Suppressor macrophage treated with lipopolysaccharide for 1 hour (primary cell): ENCODE data around the gene GRIK4.
"Not testable (repeated sequence)": the region's sequence is repeated elsewhere in the genome, so short reads cannot be mapped to it uniquely, and the experiment has no call there.

Experiments used
- DNase-seq, 3 donors: peaks; one replicate each; pipeline ENCODE4 v3.0.0-alpha.2; 2020 to 2022

GRIK4 gene

GRCh38 chr11:120608760-120609211 lies 97.2 kb downstream of the GRIK4 start:
- no peak for DNase-seq

DNA sequence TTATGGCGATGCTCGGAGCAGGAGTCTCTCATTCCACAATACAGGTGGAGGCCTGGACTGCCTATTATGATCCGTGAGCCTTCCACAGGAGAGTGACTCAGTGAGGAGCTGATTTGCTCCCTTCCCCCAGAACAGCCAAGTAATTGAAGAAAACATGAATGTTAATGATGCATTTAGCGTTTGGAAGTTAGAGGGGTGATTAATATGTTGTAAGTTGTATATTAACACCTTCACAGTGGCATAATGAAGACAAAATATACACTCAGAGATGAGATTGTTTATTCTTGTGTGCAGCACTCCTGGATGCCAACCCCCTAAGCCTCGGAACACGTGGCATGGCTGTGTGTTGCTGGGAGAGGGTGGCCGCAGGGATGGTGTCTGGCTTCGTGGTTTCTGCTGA lies 98.6 kb downstream of the GRIK4 start:
- DNase-seq, result no peak

GRCh38 chr11:120611581-120611980 lies 100.0 kb downstream of the GRIK4 start:
- no peak for DNase-seq

DNA sequence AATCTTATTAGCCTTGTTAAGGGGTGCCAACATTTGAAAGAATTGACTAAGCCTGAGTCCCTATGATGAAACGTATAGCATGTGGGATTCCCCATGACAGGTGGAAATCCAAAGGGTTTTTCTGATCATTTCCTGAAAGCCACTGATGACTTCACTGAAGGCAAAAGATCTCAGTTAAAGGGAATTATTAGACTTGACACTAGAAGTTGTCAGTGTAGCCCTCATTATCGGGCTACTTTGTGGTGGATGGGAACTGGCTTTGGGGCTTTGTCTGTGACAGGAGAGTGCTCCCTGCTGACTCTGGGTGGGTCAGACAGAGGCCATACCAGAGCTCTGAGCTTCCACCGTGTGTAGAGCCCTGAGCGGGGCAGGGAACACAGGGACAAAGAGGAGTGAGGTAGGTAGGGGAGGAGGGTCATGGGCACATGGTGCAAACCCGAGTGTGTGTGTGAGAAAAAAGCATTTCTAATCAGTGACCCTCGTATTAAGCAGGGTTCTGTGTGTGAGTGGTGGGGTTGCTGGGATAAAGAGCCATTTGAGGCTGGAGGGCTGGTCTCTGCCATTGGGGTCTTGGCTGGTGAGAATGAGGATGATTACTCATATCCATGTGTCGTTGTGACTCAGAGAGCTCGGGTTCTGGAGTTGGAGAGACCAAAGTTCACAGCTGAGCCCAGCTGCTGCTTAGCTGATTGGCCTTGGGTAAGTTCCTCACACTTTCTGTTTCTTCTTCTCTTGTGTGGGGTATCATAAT lies 101.1 kb downstream of the GRIK4 start:
- DNase-seq, result peak; percentile 72 to 88 (median 76)

DNA sequence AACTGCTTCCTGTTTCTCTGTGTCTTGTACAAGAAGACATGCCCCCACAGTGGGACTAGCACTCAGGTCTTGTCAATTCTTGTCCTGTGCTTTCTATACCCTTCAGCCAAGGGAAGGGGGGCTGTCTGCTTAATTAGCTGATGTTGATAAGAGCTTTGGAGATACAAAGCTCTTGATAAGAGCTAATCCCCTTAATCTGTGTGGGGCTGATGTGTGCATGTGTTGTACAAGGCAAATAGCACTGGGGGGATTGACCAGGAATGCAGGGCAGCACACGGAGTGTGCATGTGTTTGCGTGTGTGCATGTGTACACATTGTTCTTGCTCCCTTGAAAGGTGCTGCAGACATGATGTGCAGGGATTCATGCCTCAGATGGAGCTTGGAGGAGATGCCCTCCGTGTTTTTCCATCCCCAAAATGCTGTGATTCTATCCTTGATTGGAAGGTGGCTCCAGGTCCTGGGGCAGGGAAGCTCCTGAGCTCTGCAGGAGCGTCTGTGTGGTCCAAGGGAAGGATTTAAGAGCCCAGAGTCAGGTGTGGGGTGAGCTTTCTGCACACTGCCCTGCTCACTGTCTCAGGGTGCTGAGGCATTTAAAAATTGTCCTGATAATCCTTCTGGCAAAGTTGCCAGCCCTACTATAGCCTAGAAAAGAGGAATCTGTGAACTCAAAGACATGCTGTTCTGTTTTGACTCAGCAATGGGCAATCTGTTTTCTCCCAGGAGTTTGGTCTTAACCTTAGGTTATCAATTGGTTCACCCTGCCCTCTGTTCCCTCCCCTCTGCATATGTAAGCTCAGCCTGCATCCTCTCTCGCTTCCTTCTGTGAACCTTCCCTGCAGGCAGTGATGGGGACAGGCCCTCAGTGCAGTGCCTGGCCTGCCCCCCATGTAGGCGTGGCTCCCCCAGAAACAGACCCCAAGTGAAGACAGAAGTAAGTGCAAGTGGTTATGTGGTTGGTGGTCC lies 102.0 kb downstream of the GRIK4 start:
- no peak for DNase-seq

DNA sequence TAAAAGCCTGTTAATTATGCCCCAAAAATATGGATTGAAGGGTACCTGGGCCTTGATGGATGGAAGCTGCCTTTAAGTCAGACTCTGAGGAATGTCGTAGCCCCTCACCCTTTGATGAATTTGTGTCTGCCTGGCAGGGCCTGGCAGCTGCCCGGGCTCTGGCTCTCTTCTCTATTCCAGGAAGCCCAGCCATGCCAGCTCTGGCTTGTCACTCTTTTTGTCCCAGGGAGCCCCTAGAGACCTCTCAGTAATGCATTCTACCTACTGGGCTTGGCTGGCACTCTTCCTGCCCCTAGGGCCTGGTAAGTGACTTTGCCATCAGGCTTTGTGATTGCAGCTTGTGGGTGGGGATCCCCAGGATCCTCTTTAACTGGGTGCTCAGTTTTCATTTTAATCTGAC lies 103.8 kb downstream of the GRIK4 start:
- no peak for DNase-seq

DNA sequence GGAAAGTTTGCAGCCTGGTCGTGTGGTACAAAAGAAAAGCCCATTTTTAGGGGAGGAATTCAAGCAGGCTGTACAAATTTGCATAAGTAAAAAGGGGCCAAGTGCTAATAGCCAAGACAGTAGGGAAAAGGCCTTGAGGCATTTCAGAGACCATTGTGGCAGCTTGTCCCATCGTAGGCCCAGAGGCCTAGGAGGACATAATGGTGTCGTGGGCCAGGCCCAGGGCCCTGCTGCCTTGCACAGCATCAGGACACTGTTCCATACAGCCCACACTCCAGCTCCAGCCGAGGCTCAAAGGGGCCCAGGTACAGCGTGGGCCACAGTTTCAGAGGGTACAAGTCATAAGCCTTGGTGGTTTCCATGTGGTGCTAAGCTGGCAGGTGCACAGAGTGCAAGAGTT lies 106.9 kb downstream of the GRIK4 start:
- no peak for DNase-seq

- peak; percentile 48 to 50 (median 49) for DNase-seq
Measured at GRCh38 chr11:120622189-120622875, 110.8 kb downstream of the GRIK4 start.

GRCh38 chr11:120624992-120625391 lies 113.4 kb downstream of the GRIK4 start:
- not testable (repeated sequence) for DNase-seq

DNA sequence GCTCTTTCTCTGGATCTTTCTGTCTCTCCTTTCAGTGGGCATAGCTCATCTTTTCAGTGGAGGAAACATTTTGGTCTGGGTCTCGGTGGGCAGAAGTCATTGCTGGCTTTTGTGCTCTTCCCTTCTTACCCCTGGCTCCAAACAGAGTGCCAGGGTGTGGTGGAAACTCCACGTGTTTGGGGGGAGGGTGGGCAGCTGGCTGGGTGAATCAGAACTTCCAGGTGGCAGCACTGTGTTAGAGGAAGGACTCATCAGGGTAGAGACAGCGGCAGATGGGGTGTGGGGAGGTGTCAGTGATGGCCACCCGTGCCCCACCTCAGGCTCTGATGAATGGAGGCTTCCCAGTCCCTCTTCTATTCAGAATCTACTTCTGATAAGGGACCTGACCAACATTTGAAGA lies 114.0 kb downstream of the GRIK4 start:
- no peak for DNase-seq

GRCh38 chr11:120626791-120627190 lies 115.2 kb downstream of the GRIK4 start:
- no peak for DNase-seq

GRCh38 chr11:120627327-120628163 lies 116.0 kb downstream of the GRIK4 start:
- DNase-seq, result no peak

DNA sequence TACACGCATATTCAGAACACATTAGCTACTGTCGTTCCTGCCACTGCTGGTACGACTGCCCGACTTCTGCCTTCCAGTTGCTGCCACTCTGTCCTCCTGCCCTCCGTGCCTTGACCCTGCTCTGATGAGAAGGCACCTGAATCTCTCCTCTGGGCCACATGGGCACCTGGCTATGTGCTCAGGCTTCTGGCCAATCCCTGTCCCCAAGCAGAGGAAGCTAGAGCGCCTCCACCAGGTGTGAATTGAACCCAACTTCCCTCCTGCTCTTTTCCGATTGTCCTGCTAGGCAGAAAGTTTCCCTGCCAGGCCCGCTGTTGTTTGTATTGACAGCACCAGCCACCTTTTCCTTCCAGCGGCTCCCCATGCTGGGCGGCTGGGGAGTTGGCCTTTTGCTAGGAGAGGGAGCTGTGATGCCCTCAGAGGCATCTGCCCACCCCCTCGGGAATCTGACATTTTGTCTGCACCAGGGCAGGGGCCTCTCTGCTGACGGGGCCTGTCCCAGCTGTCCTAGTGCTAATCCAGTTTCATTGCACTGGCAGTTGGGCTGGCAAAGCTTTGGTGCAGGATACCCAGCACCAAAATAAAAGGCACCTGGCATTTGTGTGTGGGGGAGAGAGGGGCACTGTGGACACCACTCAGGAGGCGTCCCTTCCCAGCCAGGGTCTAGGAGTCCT lies 118.0 kb downstream of the GRIK4 start:
- DNase-seq, result no peak

- no peak for DNase-seq
Measured at GRCh38 chr11:120630122-120630521, 118.6 kb downstream of the GRIK4 start.

- no peak for DNase-seq
Measured at GRCh38 chr11:120632579-120632978, 121.0 kb downstream of the GRIK4 start.

DNA sequence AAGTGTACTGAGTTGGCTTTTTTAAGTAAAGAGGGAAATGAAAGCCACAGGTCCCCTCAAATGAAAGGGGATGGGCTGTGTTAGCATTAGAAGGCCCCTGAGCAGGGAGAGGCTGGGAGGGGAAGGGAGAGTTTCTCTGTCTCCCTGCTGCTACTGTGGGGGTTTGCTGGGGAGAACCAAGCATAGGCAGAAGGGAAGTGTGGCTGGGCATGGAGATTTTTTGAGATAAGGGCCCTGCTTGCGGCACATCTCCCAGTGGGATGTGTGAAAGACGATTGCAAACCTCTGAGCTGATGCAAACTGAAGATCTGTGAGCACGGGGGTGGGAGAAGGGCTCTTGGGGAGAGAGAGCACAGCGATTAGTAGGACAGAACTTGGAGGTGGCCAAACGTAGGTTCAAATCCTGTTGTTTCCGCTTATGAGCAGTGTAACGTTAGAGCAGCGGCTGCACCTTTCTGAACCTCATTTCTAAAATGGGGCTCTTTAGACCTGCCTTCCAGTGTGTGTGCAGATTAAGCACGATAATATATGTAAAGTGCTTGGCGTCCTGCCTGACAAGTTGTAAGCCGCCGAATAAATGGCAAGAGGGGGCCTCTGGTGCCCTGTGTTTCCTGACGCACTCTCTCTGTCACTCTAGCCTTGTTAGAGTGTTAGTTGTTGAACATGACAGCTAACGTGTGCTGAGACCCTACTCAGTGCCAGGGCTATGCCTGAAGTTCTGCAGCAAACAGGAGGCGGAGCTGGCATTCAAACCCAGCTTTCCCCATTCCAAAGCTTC lies 122.3 kb downstream of the GRIK4 start:
- no peak for DNase-seq

DNA sequence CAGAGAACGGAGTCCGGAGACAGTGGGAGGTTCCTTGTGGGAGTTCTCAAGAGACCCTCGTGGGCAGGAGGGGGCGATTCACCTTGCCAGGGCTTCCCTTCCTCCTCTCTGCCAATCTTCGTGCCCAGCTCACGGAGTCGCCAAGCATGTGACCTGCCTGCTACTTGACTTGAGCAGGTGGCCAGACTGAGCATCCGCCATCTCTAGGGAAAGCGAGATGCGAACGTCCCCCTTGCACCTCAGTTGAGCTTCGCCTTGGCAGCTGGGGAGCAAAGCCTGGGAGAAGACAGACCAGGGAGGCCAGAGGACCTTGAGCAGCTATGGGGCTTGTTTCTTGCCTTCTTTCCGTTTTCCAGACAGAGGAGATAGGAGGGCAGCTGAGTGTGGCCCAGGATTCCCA lies 123.2 kb downstream of the GRIK4 start:
- no peak for DNase-seq

GRCh38 chr11:120635136-120635810 lies 123.7 kb downstream of the GRIK4 start:
- DNase-seq, result no peak

GRCh38 chr11:120637131-120637530 lies 125.6 kb downstream of the GRIK4 start:
- no peak for DNase-seq

DNA sequence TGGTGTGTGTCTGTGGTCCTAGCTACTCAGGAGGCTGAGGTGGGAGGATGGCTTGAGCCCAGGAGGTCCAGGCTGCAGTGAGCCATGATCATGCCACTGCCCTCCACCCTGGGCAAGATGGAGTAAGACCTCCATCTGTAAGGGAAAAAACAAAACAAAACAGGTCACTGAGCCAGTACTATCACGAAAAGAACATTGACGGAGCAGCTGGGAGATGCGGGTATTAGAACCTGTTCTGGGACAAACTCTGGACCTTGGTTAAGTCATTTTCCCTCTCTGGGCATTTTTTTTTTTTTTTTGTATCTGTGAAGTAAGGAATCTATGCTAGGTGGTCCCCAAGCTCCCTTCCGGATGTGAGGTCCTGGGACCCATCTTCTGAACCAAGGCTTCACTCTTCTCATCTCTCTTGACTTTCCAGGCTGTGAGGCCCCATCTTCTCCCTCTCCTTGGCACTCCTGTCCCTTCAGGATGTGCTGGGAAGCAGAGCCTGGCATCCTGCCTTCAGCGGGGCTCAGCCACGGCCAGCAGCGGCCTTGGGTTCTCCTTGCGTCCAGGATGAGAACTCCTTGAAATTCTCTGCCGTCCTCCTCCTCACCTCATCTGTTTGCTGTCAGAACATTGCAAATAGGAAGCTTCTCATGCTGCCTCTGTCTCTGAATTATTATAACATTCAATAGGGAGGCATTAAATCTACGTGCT lies 130.8 kb downstream of the GRIK4 start:
- DNase-seq, result no peak
